ENCODE data around the gene TMEM101.

GRCh38 chr17:44053125-44053872, 38.5 kb upstream of the TMEM101 start:
- TF ChIP-seq CTCF (conservative IDR thresholded peaks at IDR 0.05; ENCODE audit: low read depth, low read length) (no peak), EZH2 (IDR thresholded peaks at IDR 0.05; ENCODE audit: borderline replicate concordance, low read depth, low read length, poor library complexity, severe bottlenecking) (no peak)

Data from A673 (cell line).